ENCODE results near the gene HEYL. TPM values are rescaled to one million over a fixed set of nuclear protein-coding genes. Genes with fewer than 3 reads are reported as not detected.

The HEYL gene
- total RNA-seq, 4 donors from 2014 or later = 9.3 to 17.0 (median 11.5) TPM

DNA sequence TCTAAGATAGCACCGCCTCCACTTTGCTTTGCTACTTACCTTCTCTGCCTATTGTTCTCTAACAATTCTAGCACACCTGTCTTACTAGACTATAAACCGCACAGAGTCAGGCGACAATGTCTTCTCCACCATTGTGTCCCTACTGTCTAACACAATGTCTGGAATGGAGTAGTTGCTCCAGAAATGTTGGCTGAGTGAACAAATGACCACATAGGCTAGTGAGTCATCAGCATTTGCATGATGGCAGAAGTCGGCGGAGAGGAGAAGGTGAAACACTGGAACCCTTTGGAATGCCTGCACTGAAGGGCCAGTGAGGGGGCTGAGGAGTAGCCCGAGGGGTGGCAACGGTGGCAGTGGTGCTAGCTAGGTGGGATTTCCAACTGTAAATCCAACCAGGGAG lies 48.9 kb downstream of the HEYL start:
- TF ChIP-seq POLR2A (IDR thresholded peaks at IDR 0.05) = no peak
- TF ChIP-seq, protein P1, sequence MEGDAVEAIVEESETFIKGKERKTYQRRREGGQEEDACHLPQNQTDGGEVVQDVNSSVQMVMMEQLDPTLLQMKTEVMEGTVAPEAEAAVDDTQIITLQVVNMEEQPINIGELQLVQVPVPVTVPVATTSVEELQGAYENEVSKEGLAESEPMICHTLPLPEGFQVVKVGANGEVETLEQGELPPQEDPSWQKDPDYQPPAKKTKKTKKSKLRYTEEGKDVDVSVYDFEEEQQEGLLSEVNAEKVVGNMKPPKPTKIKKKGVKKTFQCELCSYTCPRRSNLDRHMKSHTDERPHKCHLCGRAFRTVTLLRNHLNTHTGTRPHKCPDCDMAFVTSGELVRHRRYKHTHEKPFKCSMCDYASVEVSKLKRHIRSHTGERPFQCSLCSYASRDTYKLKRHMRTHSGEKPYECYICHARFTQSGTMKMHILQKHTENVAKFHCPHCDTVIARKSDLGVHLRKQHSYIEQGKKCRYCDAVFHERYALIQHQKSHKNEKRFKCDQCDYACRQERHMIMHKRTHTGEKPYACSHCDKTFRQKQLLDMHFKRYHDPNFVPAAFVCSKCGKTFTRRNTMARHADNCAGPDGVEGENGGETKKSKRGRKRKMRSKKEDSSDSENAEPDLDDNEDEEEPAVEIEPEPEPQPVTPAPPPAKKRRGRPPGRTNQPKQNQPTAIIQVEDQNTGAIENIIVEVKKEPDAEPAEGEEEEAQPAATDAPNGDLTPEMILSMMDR (IDR thresholded peaks at IDR 0.05) = no peak
- no peak for DNase-seq
- Histone ChIP-seq H3K4me3 (replicated peaks in 1 of 3) (no peak overlapping the region), H3K36me3 (no peaks in the 10 kb centered on the region), H3K27ac (no peak overlapping the region), H3K27me3 (no peaks in the 10 kb centered on the region), H3K4me1 (no peaks in the 10 kb centered on the region), H3K9me3 (no peaks in the 10 kb centered on the region)
- 89 to 90% methylated on average over 7 of the region's 7 CpGs for WGBS, 2 donors
- intact Hi-C loops (cut with DNase I) = no loop called here

DNA sequence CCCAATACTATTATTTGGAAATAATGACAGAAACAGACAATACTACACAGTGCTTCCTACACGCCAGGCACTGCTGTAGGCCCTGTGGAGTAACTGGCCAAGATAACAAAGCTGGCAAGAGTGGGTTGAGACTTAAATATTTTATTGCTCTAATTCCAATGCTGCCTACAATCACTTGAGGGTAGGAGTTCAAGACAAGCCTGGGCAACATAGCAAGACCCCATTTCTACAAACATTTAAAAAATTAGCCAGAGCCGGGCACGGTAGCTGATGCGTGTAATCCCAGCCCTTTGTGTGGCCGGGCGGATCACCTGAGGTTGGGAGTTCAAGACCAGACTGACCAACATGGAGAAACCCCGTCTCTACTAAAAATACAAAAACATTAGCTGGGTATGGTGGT lies 53.5 kb downstream of the HEYL start:
- no peaks in the 10 kb centered on the region for H3K36me3 ChIP-seq
- TF ChIP-seq, protein P1 (IDR thresholded peaks at IDR 0.05) = no peak
- TF ChIP-seq POLR2A (IDR thresholded peaks at IDR 0.05) = no peak
- H3K27ac ChIP-seq = no peak overlapping the region
- no peak for DNase-seq
- no peaks in the 10 kb centered on the region for H3K9me3 ChIP-seq
- H3K27me3 ChIP-seq = no peaks in the 10 kb centered on the region
- no peak overlapping the region for H3K4me3 ChIP-seq (replicated peaks in 1 of 3)
- H3K4me1 ChIP-seq = no peaks in the 10 kb centered on the region
- WGBS, 2 donors = 93 to 100% methylated on average over 5 to 7 of the region's 7 CpGs
- intact Hi-C loops (cut with DNase I) = no loop called here

DNA sequence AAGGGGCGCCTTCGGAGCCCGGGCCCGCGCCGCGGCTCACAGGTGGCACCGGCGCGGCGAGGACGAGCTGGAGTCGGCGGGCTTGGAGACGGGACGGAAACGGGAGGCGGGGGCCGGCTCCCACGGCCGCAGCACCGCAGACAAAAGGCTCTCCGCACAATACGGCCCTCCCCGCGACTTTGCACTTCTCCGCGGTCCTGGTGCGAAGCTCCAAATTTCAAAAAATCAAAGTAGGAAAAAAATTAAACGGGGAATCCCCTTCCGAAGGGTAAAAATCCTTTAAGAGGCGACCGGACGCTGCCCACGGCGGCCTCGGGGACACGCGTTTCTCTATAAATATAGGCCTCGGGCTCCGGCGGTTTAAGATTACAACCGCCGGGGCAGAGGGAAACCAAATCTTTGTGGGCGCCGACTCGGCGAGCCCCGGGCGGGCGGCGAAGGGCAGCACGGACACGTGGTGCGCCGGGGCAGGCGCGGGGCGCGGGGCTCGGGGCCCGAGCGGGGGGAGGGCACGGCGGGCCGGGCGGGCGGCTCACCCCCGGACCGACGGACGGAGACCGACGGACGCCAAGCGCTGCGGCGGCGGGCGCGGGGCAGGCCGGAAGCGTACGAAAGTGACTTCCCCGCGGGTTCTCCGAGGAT lies 63.3 kb downstream of the HEYL start:
- intact Hi-C loops (cut with DNase I) = no loop called here
- Histone ChIP-seq H3K4me1 (peaks cover 20 to 25% of the 10 kb centered on the region in 2 donors), H3K27me3 (no peaks in the 10 kb centered on the region), H3K27ac (peak overlapping the region; percentile 47 to 77 (median 64)), H3K36me3 (peaks cover 11 to 14% of the 10 kb centered on the region in 2 donors), H3K4me3 (replicated peaks in 1 of 3) (peak overlapping the region; percentile 58 to 93 (median 88)), H3K9me3 (no peaks in the 10 kb centered on the region)
- WGBS, 2 donors = 0 to 1% methylated on average over 39 to 59 of the region's 87 CpGs
- no peak for TF ChIP-seq POLR2A (IDR thresholded peaks at IDR 0.05)
- TF ChIP-seq, protein P1 (IDR thresholded peaks at IDR 0.05) = no peak
- DNase-seq = peak; percentile 37 to 39

DNA sequence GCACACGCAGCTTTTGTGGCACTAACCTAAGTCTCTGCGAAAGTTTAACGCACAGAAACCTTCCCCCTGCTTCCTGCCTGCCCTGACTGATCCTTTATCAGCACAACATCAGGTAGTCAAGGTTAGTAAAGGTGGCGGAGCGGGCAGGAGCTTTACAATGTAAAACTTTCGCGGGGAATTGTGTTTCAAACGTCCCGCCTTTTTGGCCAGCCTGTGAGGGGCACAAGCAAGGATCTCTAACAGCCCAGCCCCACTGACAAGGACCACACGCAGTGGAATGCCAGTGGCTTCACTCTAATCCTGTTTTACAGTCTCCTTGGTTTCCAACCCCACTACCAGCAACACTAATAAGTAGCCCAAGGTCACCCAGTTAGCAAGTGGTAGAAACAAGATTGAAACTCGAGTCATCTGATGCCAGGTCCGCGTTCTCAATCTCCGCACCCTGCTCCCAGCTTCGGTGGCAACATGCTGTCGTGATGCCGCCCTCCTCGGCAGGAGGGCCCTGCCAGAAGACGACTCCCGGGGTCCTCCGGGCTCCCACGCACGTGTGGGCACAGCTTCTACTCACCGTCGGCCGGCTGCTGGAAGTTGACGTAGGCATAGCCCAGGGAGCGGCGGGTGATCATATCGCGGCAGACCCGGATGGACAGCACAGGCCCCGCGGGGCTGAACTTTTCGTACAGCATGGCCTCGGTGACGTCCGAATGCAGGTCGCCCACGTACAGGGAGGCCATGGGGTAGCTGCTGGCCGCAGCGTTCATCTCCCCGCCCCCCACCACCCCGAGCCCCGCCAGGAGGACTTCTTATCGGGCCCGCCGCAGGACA lies 64.0 kb downstream of the HEYL start:
- Histone ChIP-seq H3K4me1 (peaks cover 20 to 25% of the 10 kb centered on the region in 2 donors), H3K27me3 (no peaks in the 10 kb centered on the region), H3K27ac (peak overlapping the region in 2 of 3 donors; percentile 64 to 77), H3K4me3 (replicated peaks in 1 of 3) (peak overlapping the region; percentile 58 to 93 (median 88)), H3K36me3 (peaks cover 19 to 22% of the 10 kb centered on the region in 2 donors), H3K9me3 (no peaks in the 10 kb centered on the region)
- 8 to 10% methylated on average over 28 to 32 of the region's 48 CpGs for WGBS, 2 donors
- intact Hi-C loops (cut with DNase I) = no loop called here
- peak; percentile 55 to 59 for DNase-seq
- TF ChIP-seq, protein P1 (IDR thresholded peaks at IDR 0.05) = no peak
- TF ChIP-seq POLR2A (IDR thresholded peaks at IDR 0.05) = no peak

DNA sequence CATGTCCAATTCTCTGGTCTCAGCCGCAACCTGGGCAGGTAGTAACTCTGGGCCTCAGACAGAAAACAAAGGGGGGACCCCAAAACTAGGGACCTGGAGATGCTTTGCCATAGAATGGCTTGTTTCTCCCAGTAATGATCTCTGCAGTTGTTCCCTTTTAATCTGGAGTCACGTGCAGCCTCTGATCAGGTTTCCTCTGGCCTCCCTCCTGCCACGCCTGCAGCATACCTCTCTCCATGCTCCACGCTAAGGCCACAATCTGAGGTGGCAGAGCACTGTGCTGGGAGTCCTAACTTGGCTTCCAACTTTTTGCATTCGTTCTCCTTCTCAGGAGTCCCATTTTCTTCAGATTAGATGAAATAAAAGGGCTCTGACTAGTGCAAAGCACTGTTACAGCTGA lies 64.8 kb downstream of the HEYL start:
- no peaks in the 10 kb centered on the region for H3K27me3 ChIP-seq
- no peak for DNase-seq
- H3K9me3 ChIP-seq = no peaks in the 10 kb centered on the region
- TF ChIP-seq POLR2A (IDR thresholded peaks at IDR 0.05) = no peak
- TF ChIP-seq, protein P1 (IDR thresholded peaks at IDR 0.05) = no peak
- peak overlapping the region in 1 of 3 donors; percentile 77 for H3K27ac ChIP-seq
- peaks cover 20 to 25% of the 10 kb centered on the region in 2 donors for H3K4me1 ChIP-seq
- WGBS, 2 donors = 60 to 64% methylated on average over 4 to 5 of the region's 5 CpGs
- peaks cover 26 to 29% of the 10 kb centered on the region in 2 donors for H3K36me3 ChIP-seq
- H3K4me3 ChIP-seq (replicated peaks in 1 of 3) = peak overlapping the region in 2 of 3 donors; percentile 9 to 88
- intact Hi-C loops (cut with DNase I) = no loop called here

Measured in thyroid gland (tissue), 4 donors.